ENCODE results near the gene MSI2. TPM values are rescaled to one million over a fixed set of nuclear protein-coding genes. Genes with fewer than 3 reads are reported as not detected.
A peak's percentile ranks its signal among the peaks of the same experiment; 100 is the strongest.

The MSI2 gene
- total RNA-seq, 2 donors from 2014 or later: 112 to 119 TPM

GRCh38 chr17:57439651-57440050, 183.3 kb downstream of the MSI2 start:
- no peak for ATAC-seq (replicated peaks in 1 of 2)
- peaks cover 0 to 3% of the 10 kb centered on the region in 2 donors for H3K9me3 Mint-ChIP-seq

GRCh38 chr17:57440522-57441269, 184.4 kb downstream of the MSI2 start:
- peak; percentile 85 to 91 for DNase-seq
- H3K27me3 Mint-ChIP-seq (ENCODE audit: low read depth): no peaks in the 10 kb centered on the region
- peaks cover 0 to 3% of the 10 kb centered on the region in 2 donors for H3K9me3 Mint-ChIP-seq
- peak overlapping the region; percentile 99 for H3K27ac Mint-ChIP-seq
- H3K36me3 Mint-ChIP-seq (ENCODE audit: insufficient read depth in 2 of 2): peaks cover 2 to 3% of the 10 kb centered on the region in 2 donors
- peaks cover 78% of the 10 kb centered on the region for H3K4me1 Mint-ChIP-seq (ENCODE audit: low read depth)
- peak; percentile 91 to 93 for ATAC-seq (replicated peaks in 1 of 2)
- peak overlapping the region; percentile 81 to 83 for H3K4me3 Mint-ChIP-seq

More at GRCh38 chr17:57439651-57440050, 183.3 kb downstream of the MSI2 start:
- Mint-ChIP-seq H3K4me1 (ENCODE audit: low read depth) (peaks cover 69% of the 10 kb centered on the region), H3K27ac (peak overlapping the region; percentile 99), H3K36me3 (ENCODE audit: insufficient read depth in 2 of 2) (peaks cover 0 to 3% of the 10 kb centered on the region in 2 donors), H3K4me3 (peak overlapping the region; percentile 81 to 83), H3K27me3 (ENCODE audit: low read depth) (no peaks in the 10 kb centered on the region)
- DNase-seq: no peak

GRCh38 chr17:57441270-57441600, 184.9 kb downstream of the MSI2 start:
- Mint-ChIP-seq H3K4me1 (ENCODE audit: low read depth) (peaks cover 78% of the 10 kb centered on the region), H3K27ac (peak overlapping the region; percentile 99), H3K9me3 (peaks cover 0 to 3% of the 10 kb centered on the region in 2 donors), H3K27me3 (ENCODE audit: low read depth) (no peaks in the 10 kb centered on the region), H3K36me3 (ENCODE audit: insufficient read depth in 2 of 2) (peaks cover 2 to 3% of the 10 kb centered on the region in 2 donors), H3K4me3 (peak overlapping the region; percentile 81 to 83)
- ATAC-seq (replicated peaks in 1 of 2): peak in 1 of 2 donors; percentile 29
- DNase-seq: no peak

GRCh38 chr17:57442401-57442823, 186.1 kb downstream of the MSI2 start:
- peak overlapping the region; percentile 81 to 83 for H3K4me3 Mint-ChIP-seq
- no peaks in the 10 kb centered on the region for H3K27me3 Mint-ChIP-seq (ENCODE audit: low read depth)
- no peak for DNase-seq

GRCh38 chr17:57442914-57443571, 186.7 kb downstream of the MSI2 start:
- DNase-seq (peak; percentile 74), ATAC-seq (replicated peaks in 1 of 2) (peak; percentile 37 to 49)
- Mint-ChIP-seq H3K9me3 (peaks cover 0 to 3% of the 10 kb centered on the region in 2 donors), H3K4me3 (peak overlapping the region; percentile 81 to 83), H3K27me3 (ENCODE audit: low read depth) (no peaks in the 10 kb centered on the region), H3K36me3 (ENCODE audit: insufficient read depth in 2 of 2) (peaks cover 2 to 3% of the 10 kb centered on the region in 2 donors), H3K4me1 (ENCODE audit: low read depth) (peaks cover 81% of the 10 kb centered on the region), H3K27ac (peak overlapping the region; percentile 99)

More at GRCh38 chr17:57442401-57442823, 186.1 kb downstream of the MSI2 start:
- peaks cover 0 to 3% of the 10 kb centered on the region in 2 donors for H3K9me3 Mint-ChIP-seq
- ATAC-seq (replicated peaks in 1 of 2): no peak
- peaks cover 81% of the 10 kb centered on the region for H3K4me1 Mint-ChIP-seq (ENCODE audit: low read depth)
- H3K36me3 Mint-ChIP-seq (ENCODE audit: insufficient read depth in 2 of 2): peaks cover 2 to 3% of the 10 kb centered on the region in 2 donors
- H3K27ac Mint-ChIP-seq: peak overlapping the region; percentile 99

GRCh38 chr17:57443781-57444180, 187.5 kb downstream of the MSI2 start:
- H3K4me3 Mint-ChIP-seq: peak overlapping the region in 1 of 2 donors; percentile 81
- H3K9me3 Mint-ChIP-seq: peaks cover 0 to 3% of the 10 kb centered on the region in 2 donors
- peaks cover 2 to 3% of the 10 kb centered on the region in 2 donors for H3K36me3 Mint-ChIP-seq (ENCODE audit: insufficient read depth in 2 of 2)
- peaks cover 75% of the 10 kb centered on the region for H3K4me1 Mint-ChIP-seq (ENCODE audit: low read depth)
- no peaks in the 10 kb centered on the region for H3K27me3 Mint-ChIP-seq (ENCODE audit: low read depth)
- no peak for ATAC-seq (replicated peaks in 1 of 2)
- DNase-seq: no peak
- no peak overlapping the region for H3K27ac Mint-ChIP-seq

- Mint-ChIP-seq H3K27ac (peak overlapping the region; percentile 76), H3K27me3 (ENCODE audit: low read depth) (no peaks in the 10 kb centered on the region), H3K4me3 (peak overlapping the region; percentile 10 to 52), H3K4me1 (ENCODE audit: low read depth) (peaks cover 71% of the 10 kb centered on the region), H3K9me3 (no peaks in the 10 kb centered on the region), H3K36me3 (ENCODE audit: insufficient read depth in 2 of 2) (peaks cover 0 to 2% of the 10 kb centered on the region in 2 donors)
- ATAC-seq (replicated peaks in 1 of 2) (no peak), DNase-seq (no peak)
Observed at GRCh38 chr17:57444682-57445450, 188.5 kb downstream of the MSI2 start.

- no peak overlapping the region for H3K27ac Mint-ChIP-seq
- peaks cover 0 to 2% of the 10 kb centered on the region in 2 donors for H3K36me3 Mint-ChIP-seq (ENCODE audit: insufficient read depth in 2 of 2)
- ATAC-seq (replicated peaks in 1 of 2) (no peak), DNase-seq (no peak)
- no peaks in the 10 kb centered on the region for H3K9me3 Mint-ChIP-seq
- H3K27me3 Mint-ChIP-seq (ENCODE audit: low read depth): no peaks in the 10 kb centered on the region
- peaks cover 71% of the 10 kb centered on the region for H3K4me1 Mint-ChIP-seq (ENCODE audit: low read depth)
- H3K4me3 Mint-ChIP-seq: peak overlapping the region in 1 of 2 donors; percentile 7
Observed at GRCh38 chr17:57445772-57446472, 189.6 kb downstream of the MSI2 start.

GRCh38 chr17:57447357-57447989, 191.2 kb downstream of the MSI2 start:
- no peak for DNase-seq
- H3K27ac Mint-ChIP-seq: no peak overlapping the region
- H3K36me3 Mint-ChIP-seq (ENCODE audit: insufficient read depth in 2 of 2): peaks cover 0 to 2% of the 10 kb centered on the region in 2 donors
- no peak for ATAC-seq (replicated peaks in 1 of 2)
- no peaks in the 10 kb centered on the region for H3K9me3 Mint-ChIP-seq
- H3K27me3 Mint-ChIP-seq (ENCODE audit: low read depth): no peaks in the 10 kb centered on the region
- H3K4me1 Mint-ChIP-seq (ENCODE audit: low read depth): peaks cover 71% of the 10 kb centered on the region
- no peak overlapping the region for H3K4me3 Mint-ChIP-seq

GRCh38 chr17:57447990-57448758, 191.9 kb downstream of the MSI2 start:
- no peak overlapping the region for H3K4me3 Mint-ChIP-seq
- H3K36me3 Mint-ChIP-seq (ENCODE audit: insufficient read depth in 2 of 2): peaks cover 0 to 2% of the 10 kb centered on the region in 2 donors
- H3K4me1 Mint-ChIP-seq (ENCODE audit: low read depth): peaks cover 71% of the 10 kb centered on the region
- DNase-seq (no peak), ATAC-seq (replicated peaks in 1 of 2) (no peak)
- no peaks in the 10 kb centered on the region for H3K9me3 Mint-ChIP-seq
- no peak overlapping the region for H3K27ac Mint-ChIP-seq
- no peaks in the 10 kb centered on the region for H3K27me3 Mint-ChIP-seq (ENCODE audit: low read depth)

- no peak for ATAC-seq (replicated peaks in 1 of 2)
- Mint-ChIP-seq H3K27me3 (ENCODE audit: low read depth) (no peaks in the 10 kb centered on the region), H3K4me3 (no peak overlapping the region), H3K4me1 (ENCODE audit: low read depth) (peaks cover 71% of the 10 kb centered on the region), H3K27ac (no peak overlapping the region), H3K9me3 (no peaks in the 10 kb centered on the region), H3K36me3 (ENCODE audit: insufficient read depth in 2 of 2) (peaks cover 0 to 2% of the 10 kb centered on the region in 2 donors)
- no peak for DNase-seq
Observed at GRCh38 chr17:57448759-57449283, 192.5 kb downstream of the MSI2 start.
